Measurements from ENCODE around the gene ST8SIA2.

Gene ST8SIA2

GRCh38 chr15:92393071-92393979, at the start of gene ST8SIA2:
TSS of gene ST8SIA2 (plus strand) at chr15:92393881. CDS start at chr15:92394065, 184 bp downstream.
- DNase-seq (ENCODE audit: low read depth in 2 of 3, low spot score in 2 of 3): no peak

- DNase-seq (ENCODE audit: low read depth in 2 of 3, low spot score in 2 of 3): no peak
Observed at GRCh38 chr15:92343924-92344643, 49.6 kb upstream of the ST8SIA2 start.

- DNase-seq (ENCODE audit: low read depth in 2 of 3, low spot score in 2 of 3): no peak
Observed at GRCh38 chr15:92346063-92346462, 47.6 kb upstream of the ST8SIA2 start.

GRCh38 chr15:92355307-92355706, 38.4 kb upstream of the ST8SIA2 start:
- DNase-seq (ENCODE audit: low read depth in 2 of 3, low spot score in 2 of 3): no peak

GRCh38 chr15:92361321-92362000, 32.2 kb upstream of the ST8SIA2 start:
- no peak for DNase-seq (ENCODE audit: low read depth in 2 of 3, low spot score in 2 of 3)

GRCh38 chr15:92362001-92362350, 31.7 kb upstream of the ST8SIA2 start:
- no peak for DNase-seq (ENCODE audit: low read depth in 2 of 3, low spot score in 2 of 3)

- DNase-seq (ENCODE audit: low read depth in 2 of 3, low spot score in 2 of 3): no peak
Observed at GRCh38 chr15:92365084-92365483, 28.6 kb upstream of the ST8SIA2 start.

- DNase-seq (ENCODE audit: low read depth in 2 of 3, low spot score in 2 of 3): no peak
Observed at GRCh38 chr15:92365906-92366305, 27.8 kb upstream of the ST8SIA2 start.

GRCh38 chr15:92366381-92366780, 27.3 kb upstream of the ST8SIA2 start:
- DNase-seq (ENCODE audit: low read depth in 2 of 3, low spot score in 2 of 3): no peak

- DNase-seq (ENCODE audit: low read depth in 2 of 3, low spot score in 2 of 3): no peak
Observed at GRCh38 chr15:92375057-92375456, 18.6 kb upstream of the ST8SIA2 start.

GRCh38 chr15:92376109-92376508, 17.6 kb upstream of the ST8SIA2 start:
- DNase-seq (ENCODE audit: low read depth in 2 of 3, low spot score in 2 of 3): no peak

GRCh38 chr15:92377083-92377789, 16.4 kb upstream of the ST8SIA2 start:
- DNase-seq (ENCODE audit: low read depth in 2 of 3, low spot score in 2 of 3): no peak

GRCh38 chr15:92383519-92384324, 10.0 kb upstream of the ST8SIA2 start:
- DNase-seq (ENCODE audit: low read depth in 2 of 3, low spot score in 2 of 3): peak in 1 of 3 experiments; percentile 7

- no peak for DNase-seq (ENCODE audit: low read depth in 2 of 3, low spot score in 2 of 3)
Observed at GRCh38 chr15:92384381-92384780, 9.3 kb upstream of the ST8SIA2 start.

GRCh38 chr15:92385096-92385495, 8.6 kb upstream of the ST8SIA2 start:
- no peak for DNase-seq (ENCODE audit: low read depth in 2 of 3, low spot score in 2 of 3)

GRCh38 chr15:92391640-92392039, 2.0 kb upstream of the ST8SIA2 start:
- no peak for DNase-seq (ENCODE audit: low read depth in 2 of 3, low spot score in 2 of 3)

- DNase-seq (ENCODE audit: low read depth in 2 of 3, low spot score in 2 of 3): no peak
Observed at GRCh38 chr15:92392462-92392861, 1.2 kb upstream of the ST8SIA2 start.

- DNase-seq (ENCODE audit: low read depth in 2 of 3, low spot score in 2 of 3): no peak
Observed at GRCh38 chr15:92393980-92394308, 263 bp downstream of the ST8SIA2 start.

GRCh38 chr15:92394309-92395097, 822 bp downstream of the ST8SIA2 start:
- no peak for DNase-seq (ENCODE audit: low read depth in 2 of 3, low spot score in 2 of 3)
